HG03045 (cell line): ENCODE measurements around the gene BCL7A.
"Not testable (repeated sequence)": the region's sequence is repeated elsewhere in the genome, so short reads cannot be mapped to it uniquely, and the experiment has no call there.

ENCODE experiments used
- ATAC-seq: cut with Tn5 transposase; IDR thresholded peaks from one replicate; pipeline ENCODE4 v1.9.1; 2021; ENCODE audit warnings: mild to moderate bottlenecking, moderate library complexity; ENCODE audit not compliant: unreplicated experiment

The BCL7A gene

DNA sequence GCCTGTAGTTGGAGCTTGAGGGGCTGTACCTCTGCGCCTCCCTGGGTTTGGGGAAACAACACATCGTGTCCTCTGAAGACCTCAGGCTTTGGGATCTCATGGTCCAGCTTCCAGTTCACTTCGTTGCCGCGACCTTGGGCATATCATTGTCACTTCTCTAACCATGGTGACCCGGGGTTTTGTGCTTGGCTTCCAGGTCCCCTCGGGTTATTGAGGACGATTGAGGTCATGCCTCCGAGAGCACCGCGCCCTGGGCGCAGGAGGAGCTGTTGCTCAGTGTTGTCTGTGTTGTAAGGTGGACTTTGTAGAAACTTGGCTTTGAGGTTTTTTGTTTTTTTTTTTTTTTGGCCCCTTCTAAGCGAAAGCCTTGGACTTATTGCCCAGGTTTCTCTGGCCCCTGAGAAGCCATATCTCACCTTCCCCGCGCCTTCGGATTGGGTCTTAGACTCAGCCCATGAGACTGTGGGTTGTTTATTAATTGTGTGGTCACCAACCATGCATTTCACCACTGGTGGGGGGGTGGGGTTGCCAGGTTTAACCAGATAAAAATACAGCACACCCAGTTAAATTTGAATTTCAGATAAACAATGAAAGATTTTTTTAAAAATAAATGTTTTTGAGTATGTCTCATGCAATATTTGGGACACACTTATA is 2.6 kb downstream of the BCL7A start:
- ATAC-seq, result no peak

DNA sequence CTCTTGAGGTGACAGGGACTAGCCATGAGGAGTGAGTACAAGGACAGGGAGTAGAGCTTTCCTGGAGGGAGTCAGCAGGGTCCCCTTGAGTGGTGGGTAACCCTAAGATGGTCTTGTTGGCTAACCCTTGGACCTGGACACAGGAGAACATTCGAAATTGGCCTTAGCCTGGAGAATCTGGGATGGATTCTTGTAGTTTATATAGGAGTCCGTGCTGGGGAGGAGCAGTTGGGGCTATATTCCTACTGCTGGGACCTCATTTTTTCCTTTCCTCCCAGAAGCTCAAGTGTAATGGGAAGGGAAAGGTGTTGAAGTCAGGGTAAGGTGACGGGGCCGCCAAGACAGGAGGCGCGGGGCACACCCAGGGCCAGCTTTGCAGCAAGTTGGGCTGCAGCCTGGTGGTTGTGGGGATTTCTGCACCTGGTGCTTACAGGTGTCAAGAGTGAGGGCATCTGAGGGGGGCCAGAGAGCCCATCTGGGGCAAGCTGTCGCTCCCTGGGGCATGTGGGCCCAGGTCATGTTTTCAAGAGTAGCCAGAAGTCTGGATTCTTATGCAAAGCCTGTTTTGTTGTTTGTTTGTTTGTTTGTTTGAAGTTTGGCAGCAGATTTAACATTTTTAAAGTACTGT is 5.1 kb downstream of the BCL7A start:
- no peak for ATAC-seq

DNA sequence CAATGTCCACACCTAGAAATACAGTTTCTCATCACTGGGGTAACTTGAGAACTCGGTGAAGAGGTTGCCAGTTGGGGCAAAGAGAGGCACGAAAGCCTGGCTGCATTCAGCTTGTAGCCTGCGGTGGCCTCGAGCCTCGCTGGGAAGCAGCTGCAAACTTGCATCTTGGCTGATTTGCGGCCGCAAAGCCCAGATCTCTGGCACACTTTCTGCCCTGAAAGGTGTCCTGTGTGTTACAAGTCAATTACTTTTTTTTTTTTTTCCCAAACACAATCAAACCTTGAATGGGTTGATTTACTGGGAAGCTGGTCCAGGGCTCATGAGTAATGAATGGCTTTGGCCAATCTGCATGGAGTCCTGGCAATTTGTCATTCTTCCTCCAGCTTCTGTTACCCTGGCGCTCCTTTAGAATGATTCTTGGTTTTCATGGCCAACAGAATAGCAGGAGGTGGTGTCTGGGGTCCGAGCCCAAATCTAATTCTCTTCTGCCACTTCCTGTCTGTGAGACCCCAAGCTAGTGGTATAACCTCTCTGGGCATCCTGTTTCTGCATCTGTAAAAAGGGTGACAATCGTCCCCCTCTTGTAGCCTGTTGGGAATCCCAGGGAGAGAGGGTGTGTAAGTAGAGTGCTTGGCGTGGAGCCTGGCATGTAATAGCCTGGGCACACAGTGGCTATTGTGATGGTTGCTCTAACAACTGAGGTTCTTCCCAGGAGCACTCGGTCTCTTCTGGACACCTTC is 6.7 kb downstream of the BCL7A start:
- ATAC-seq, result no peak

- ATAC-seq, result no peak
These were observed 7.3 kb downstream of the BCL7A start for GRCh38 chr12:122028905-122029560.

- no peak for ATAC-seq
These were observed 8.1 kb downstream of the BCL7A start for GRCh38 chr12:122029620-122030423.

DNA sequence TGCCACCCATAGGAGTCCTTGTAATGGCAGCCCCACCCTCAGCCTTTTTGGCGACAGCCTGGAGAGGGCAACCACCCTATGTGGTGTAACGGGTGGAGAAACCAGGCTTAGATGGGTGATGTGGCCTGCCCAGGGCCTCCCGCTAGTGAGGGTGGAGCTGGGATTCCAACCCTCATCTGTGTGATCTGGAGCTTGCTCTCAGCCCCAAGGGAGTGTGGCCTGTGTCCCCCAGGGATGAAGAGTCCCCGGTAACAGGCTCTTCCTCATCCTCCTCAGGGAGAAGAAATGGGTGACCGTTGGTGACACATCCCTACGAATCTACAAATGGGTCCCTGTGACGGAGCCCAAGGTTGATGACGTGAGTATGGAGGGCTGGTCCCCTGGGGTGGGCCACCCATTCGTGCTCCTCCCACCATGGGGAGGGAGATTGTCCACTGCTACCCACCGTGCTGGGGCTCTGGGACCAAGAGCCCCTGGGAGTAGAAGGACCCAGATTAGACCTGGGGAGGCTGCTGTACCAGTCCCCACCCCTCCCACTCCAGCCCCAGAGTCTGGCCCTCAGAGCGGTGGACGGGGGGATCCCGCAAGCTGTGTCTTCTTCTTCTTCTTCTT is 8.8 kb downstream of the BCL7A start:
- no peak for ATAC-seq

DNA sequence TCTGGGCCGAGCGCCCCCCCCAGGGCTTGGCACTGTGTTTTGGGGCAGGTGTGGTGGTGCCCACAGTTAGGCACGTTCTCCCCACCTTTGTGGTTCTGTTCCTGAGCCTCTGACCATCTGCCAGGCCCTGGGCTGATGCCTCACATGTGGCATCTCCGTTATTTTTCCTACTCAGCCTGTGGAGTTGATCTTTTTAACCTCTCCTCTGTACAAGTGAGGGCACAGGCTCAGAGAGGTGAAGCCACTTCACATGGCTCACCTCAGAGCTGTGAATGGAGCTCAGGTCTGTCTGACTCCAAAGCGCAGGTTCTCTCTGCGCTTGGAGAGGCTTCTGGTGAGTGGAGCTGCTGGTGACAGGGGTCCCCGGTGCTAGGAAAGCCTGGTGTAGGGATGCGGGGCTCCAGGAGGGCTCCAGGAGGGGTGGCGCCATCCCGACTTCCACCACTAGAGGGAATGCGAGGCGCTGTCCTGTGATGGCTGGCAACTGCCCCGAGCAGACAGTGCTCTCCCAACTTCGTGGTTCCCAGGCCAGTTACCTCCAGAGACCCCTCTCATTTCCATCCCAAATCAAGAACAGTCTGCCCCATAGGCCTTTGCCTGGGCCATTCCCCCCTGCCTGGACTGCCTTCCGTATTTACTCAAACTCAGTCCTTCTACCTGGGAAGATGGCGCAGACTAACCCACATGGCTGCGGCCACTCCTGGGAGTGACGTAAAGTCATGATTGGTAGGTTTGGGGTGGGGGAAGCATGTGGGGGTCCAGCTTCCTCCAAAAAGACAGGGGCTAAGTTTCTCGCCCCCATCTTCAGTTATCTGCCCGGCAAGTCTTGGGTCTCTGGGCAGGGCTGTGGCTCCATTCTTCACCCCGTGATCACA is 9.9 kb downstream of the BCL7A start:
- ATAC-seq, result no peak

GRCh38 chr12:122032580-122032979 is 10.9 kb downstream of the BCL7A start:
- ATAC-seq, result no peak

GRCh38 chr12:122035292-122035691 is 13.6 kb downstream of the BCL7A start:
- ATAC-seq, result no peak

GRCh38 chr12:122036153-122036552 is 14.5 kb downstream of the BCL7A start:
- ATAC-seq, result no peak

- no peak for ATAC-seq
These were observed 19.1 kb downstream of the BCL7A start for GRCh38 chr12:122040579-122041386.

- not testable (repeated sequence) for ATAC-seq
These were observed 19.8 kb downstream of the BCL7A start for GRCh38 chr12:122041458-122041857.

DNA sequence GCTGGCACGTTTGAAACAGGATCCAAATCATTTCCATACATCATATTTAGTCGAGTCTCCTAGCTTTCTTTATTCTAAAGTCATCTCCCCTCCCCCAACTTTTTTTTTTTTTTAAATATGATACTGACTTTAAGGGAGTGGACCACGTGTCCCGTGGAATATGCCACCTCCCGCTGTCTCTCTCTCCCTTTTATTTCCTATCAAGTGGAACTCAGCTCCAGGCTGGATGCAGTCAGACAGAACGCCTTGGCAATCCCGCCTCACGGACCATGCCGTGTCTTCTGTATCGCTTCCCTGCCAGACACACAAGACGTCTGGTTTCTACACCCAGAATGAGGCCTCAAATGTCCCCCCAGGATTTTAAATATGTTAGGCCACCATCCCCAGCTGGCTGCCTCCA is 21.2 kb downstream of the BCL7A start:
- no peak for ATAC-seq

- ATAC-seq, result no peak
These were observed 21.8 kb downstream of the BCL7A start for GRCh38 chr12:122043476-122043875.

GRCh38 chr12:122045262-122045661 is 23.6 kb downstream of the BCL7A start:
- ATAC-seq, result no peak

- no peak for ATAC-seq
These were observed 24.5 kb downstream of the BCL7A start for GRCh38 chr12:122046145-122046544.

DNA sequence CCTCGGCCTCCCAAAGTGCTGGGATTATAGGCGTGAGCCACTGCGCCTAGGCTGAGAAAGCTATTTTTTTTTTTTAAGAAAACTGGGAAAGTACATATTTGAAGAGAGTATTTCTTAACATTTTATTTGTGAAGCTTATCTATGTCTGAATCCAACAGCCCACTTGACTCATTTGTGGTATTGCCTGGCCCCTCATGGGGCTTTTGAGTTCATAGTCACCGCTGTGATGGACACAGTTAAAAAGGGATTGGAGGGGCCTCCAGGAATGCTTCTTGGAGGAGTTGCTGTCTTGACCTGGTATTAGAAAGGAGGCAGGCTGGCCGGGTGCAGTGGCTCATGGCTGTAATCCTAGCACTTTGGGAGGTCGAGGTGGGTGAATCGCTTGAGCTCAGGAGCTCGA is 26.5 kb downstream of the BCL7A start:
- no peak for ATAC-seq

DNA sequence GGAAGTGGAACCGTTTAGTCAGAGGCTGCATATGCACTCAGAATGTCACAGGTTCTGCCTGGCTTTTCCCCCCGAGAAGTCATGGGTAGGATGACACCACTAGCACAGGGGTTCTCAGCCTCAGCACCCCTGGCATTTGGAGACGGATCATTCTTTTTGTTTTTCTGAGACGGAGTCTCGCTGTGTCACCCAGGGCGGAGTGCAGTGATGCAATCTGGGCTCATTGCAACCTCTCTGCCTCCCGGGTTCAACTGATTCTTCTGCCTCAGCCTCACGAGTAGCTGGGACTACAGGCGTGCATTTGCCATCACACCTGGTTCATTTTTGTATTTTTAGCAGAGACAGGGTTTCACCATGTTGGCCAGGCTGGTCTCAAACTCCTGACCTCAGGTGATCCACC is 28.1 kb downstream of the BCL7A start:
- no peak for ATAC-seq

- no peak for ATAC-seq
These were observed 29.0 kb downstream of the BCL7A start for GRCh38 chr12:122050706-122051105.
